HepG2 (cell line): ENCODE measurements around the gene CAPN8.

ENCODE experiments used
- AHR ChIP-seq: IDR thresholded peaks from 2 replicates; pipeline ENCODE4 v1.6.1; 2018; ENCODE audit warnings: missing genetic modification reagents, missing compliant biosample characterization
- CEBPB ChIP-seq: IDR thresholded peaks from 2 replicates; pipeline ENCODE4 v1.6.1; 2011; ENCODE audit warnings: low read depth, low read length, improper control_type of control experiment, borderline replicate concordance
- FOXK2 ChIP-seq: fragments of 450-650 bp; IDR thresholded peaks from 2 replicates; pipeline ENCODE4 v1.6.1; 2016
- MIER3 ChIP-seq: IDR thresholded peaks from 2 replicates; pipeline ENCODE4 v1.6.1; 2016; ENCODE audit warnings: missing compliant biosample characterization, borderline replicate concordance
- ZBTB21 ChIP-seq: sonication (generic); formaldehyde crosslinking; IDR thresholded peaks from 2 replicates; pipeline ENCODE4 v1.4.0; 2020; ENCODE audit warnings: missing genetic modification reagents
- ZNF138 ChIP-seq: sonication (generic); formaldehyde crosslinking; IDR thresholded peaks from 2 replicates; pipeline ENCODE4 v1.5.0; 2020; ENCODE audit warnings: mild to moderate bottlenecking, low read depth, missing genetic modification reagents
- TF ChIP-seq, protein P1 (sequence below): sonication (generic); formaldehyde crosslinking; IDR thresholded peaks from 2 replicates; pipeline ENCODE4 v1.8.1; 2023; ENCODE audit warnings: missing genetic modification reagents, inconsistent platforms, borderline replicate concordance

DNA sequence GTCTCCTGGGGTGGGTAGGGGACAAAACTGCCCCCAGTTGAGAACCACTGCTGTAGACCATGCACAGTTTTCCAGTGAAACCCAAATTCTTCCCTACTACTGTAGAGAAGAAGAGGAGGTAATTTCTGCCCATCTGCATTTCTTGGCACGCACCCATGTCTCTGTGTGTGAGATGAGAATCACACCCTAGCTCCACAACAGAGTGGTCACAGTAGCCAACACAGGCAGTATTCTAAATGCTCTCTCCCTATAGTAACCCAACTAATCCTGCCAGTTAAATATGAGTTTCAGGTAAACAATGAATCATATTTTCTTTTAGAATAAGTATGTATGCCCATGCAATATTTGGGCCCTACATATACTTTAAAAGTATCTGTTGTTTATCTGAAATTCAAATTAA is 45.7 kb upstream of the CAPN8 start:
- TF ChIP-seq ZBTB21 (CRISPR knock-in tag) (no peak), ZNF138 (CRISPR knock-in tag) (no peak), CEBPB (no peak), AHR (CRISPR knock-in tag) (no peak), MIER3 (CRISPR knock-in tag) (no peak), FOXK2 (no peak)
- TF ChIP-seq, protein P1, sequence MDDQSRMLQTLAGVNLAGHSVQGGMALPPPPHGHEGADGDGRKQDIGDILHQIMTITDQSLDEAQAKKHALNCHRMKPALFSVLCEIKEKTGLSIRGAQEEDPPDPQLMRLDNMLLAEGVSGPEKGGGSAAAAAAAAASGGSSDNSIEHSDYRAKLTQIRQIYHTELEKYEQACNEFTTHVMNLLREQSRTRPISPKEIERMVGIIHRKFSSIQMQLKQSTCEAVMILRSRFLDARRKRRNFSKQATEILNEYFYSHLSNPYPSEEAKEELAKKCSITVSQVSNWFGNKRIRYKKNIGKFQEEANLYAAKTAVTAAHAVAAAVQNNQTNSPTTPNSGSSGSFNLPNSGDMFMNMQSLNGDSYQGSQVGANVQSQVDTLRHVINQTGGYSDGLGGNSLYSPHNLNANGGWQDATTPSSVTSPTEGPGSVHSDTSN (CRISPR knock-in tag): no peak
